NCI-H128 (cell line): Measurements from ENCODE around the gene SLC25A23.
"Not testable (repeated sequence)": the region's sequence is repeated elsewhere in the genome, so short reads cannot be mapped to it uniquely, and the experiment has no call there.

ENCODE experiments used
- DNase-seq: peaks from one replicate; lab custom pipeline; 2025; ENCODE audit not compliant: unreplicated experiment; lab: John Stamatoyannopoulos, UW

SLC25A23 gene

GRCh38 chr19:6406401-6406800, 53.2 kb downstream of the SLC25A23 start:
- DNase-seq = no peak

- DNase-seq = no peak
Measured at GRCh38 chr19:6402837-6403608, 56.6 kb downstream of the SLC25A23 start.

GRCh38 chr19:6402058-6402457, 57.5 kb downstream of the SLC25A23 start:
- DNase-seq = no peak

GRCh38 chr19:6400062-6400944, 59.3 kb downstream of the SLC25A23 start:
- DNase-seq = not testable (repeated sequence)

GRCh38 chr19:6396305-6396704, 63.3 kb downstream of the SLC25A23 start:
- DNase-seq = no peak

- DNase-seq = no peak
Measured at GRCh38 chr19:6394831-6395230, 64.8 kb downstream of the SLC25A23 start.

GRCh38 chr19:6393983-6394412, 65.6 kb downstream of the SLC25A23 start:
- peak; percentile 57 for DNase-seq

- peak; percentile 85 for DNase-seq
Measured at GRCh38 chr19:6393074-6393982, 66.3 kb downstream of the SLC25A23 start, which contains the start of gene GTF2F1. TSS of gene GTF2F1 (minus strand) at chr19:6393164. CDS start at chr19:6392995, 169 bp downstream.

- DNase-seq = no peak
Measured at GRCh38 chr19:6392221-6393073, 67.1 kb downstream of the SLC25A23 start.
